ENCODE results near the gene SOX8. TPM values are rescaled to one million over a fixed set of nuclear protein-coding genes. Genes with fewer than 3 reads are reported as not detected.
"Not testable (repeated sequence)": the region's sequence is repeated elsewhere in the genome, so short reads cannot be mapped to it uniquely, and the experiment has no call there.

Gene SOX8
- total and polyA plus RNA-seq, 4 donors: 0.33 to 4.0 (median 0.39) TPM

- Histone ChIP-seq H3K9me3 (ENCODE audit: control insufficient read depth in 4 of 4, insufficient read depth in 3 of 4, low read length in 3 of 4) (no peaks in the 10 kb centered on the region), H3K36me3 (ENCODE audit: control insufficient read depth in 4 of 4, insufficient read depth in 4 of 4, low read length in 4 of 4) (peaks cover 0 to 27% (median 2%) of the 10 kb centered on the region in 4 donors), H3K27me3 (ENCODE audit: control insufficient read depth in 3 of 3, insufficient read depth in 3 of 3, low read length in 2 of 3) (no peaks in the 10 kb centered on the region), H3K9ac (ENCODE audit: insufficient read depth in 1 of 2, low read length in 2 of 2) (no peak overlapping the region), H3K4me1 (ENCODE audit: control insufficient read depth in 5 of 5, insufficient read depth in 5 of 5, low read length in 5 of 5) (no peaks in the 10 kb centered on the region), H3K27ac (ENCODE audit: low read depth in 1 of 2, low read length in 1 of 2) (no peak overlapping the region), H3K4me3 (no peak overlapping the region)
- ATAC-seq (ENCODE audit: insufficient read depth, low FRiP score) (no peak), DNase-seq (no peak)
- no peak for TF ChIP-seq CTCF (IDR thresholded peaks at IDR 0.05; ENCODE audit: control extremely low read depth, extremely low read depth)
- 86 to 87% methylated on average over 22 of the region's 22 CpGs for WGBS, 2 donors
Observed at GRCh38 chr16:951660-952301, 29.8 kb upstream of the SOX8 start.

GRCh38 chr16:952321-952720 lies 29.2 kb upstream of the SOX8 start:
- no peak for TF ChIP-seq CTCF (IDR thresholded peaks at IDR 0.05; ENCODE audit: control extremely low read depth, extremely low read depth)
- ATAC-seq (ENCODE audit: insufficient read depth, low FRiP score) (no peak), DNase-seq (no peak)
- Histone ChIP-seq H3K27ac (ENCODE audit: low read depth in 1 of 2, low read length in 1 of 2) (no peak overlapping the region), H3K4me3 (no peak overlapping the region), H3K4me1 (ENCODE audit: control insufficient read depth in 5 of 5, insufficient read depth in 5 of 5, low read length in 5 of 5) (no peaks in the 10 kb centered on the region), H3K27me3 (ENCODE audit: control insufficient read depth in 3 of 3, insufficient read depth in 3 of 3, low read length in 2 of 3) (no peaks in the 10 kb centered on the region), H3K9me3 (ENCODE audit: control insufficient read depth in 4 of 4, insufficient read depth in 3 of 4, low read length in 3 of 4) (no peaks in the 10 kb centered on the region), H3K36me3 (ENCODE audit: control insufficient read depth in 4 of 4, insufficient read depth in 4 of 4, low read length in 4 of 4) (peaks cover 0 to 25% (median under 1%) of the 10 kb centered on the region in 4 donors), H3K9ac (ENCODE audit: insufficient read depth in 1 of 2, low read length in 2 of 2) (no peak overlapping the region)
- WGBS, 2 donors: 87 to 93% methylated on average over 12 of the region's 12 CpGs

- not testable (repeated sequence) for DNase-seq; H3K27ac ChIP-seq (ENCODE audit: low read depth in 1 of 2, low read length in 1 of 2); H3K4me1 ChIP-seq (ENCODE audit: control insufficient read depth in 5 of 5, insufficient read depth in 5 of 5, low read length in 5 of 5); H3K9me3 ChIP-seq (ENCODE audit: control insufficient read depth in 4 of 4, insufficient read depth in 3 of 4, low read length in 3 of 4); ATAC-seq (ENCODE audit: insufficient read depth, low FRiP score); H3K4me3 ChIP-seq; H3K27me3 ChIP-seq (ENCODE audit: control insufficient read depth in 3 of 3, insufficient read depth in 3 of 3, low read length in 2 of 3); H3K9ac ChIP-seq (ENCODE audit: insufficient read depth in 1 of 2, low read length in 2 of 2)
- 85 to 87% methylated on average over 6 of the region's 7 CpGs for WGBS, 2 donors
- H3K36me3 ChIP-seq (ENCODE audit: control insufficient read depth in 4 of 4, insufficient read depth in 4 of 4, low read length in 4 of 4): peaks cover 0 to 25% (median under 1%) of the 10 kb centered on the region in 4 donors
Observed at GRCh38 chr16:953818-954217, 27.8 kb upstream of the SOX8 start.

GRCh38 chr16:955766-956165 lies 25.8 kb upstream of the SOX8 start:
- not testable (repeated sequence) for DNase-seq

More at GRCh38 chr16:955766-956165, 25.8 kb upstream of the SOX8 start:
- not testable (repeated sequence) for H3K9me3 ChIP-seq (ENCODE audit: control insufficient read depth in 4 of 4, insufficient read depth in 3 of 4, low read length in 3 of 4); H3K4me1 ChIP-seq (ENCODE audit: control insufficient read depth in 5 of 5, insufficient read depth in 5 of 5, low read length in 5 of 5); H3K4me3 ChIP-seq; H3K27ac ChIP-seq (ENCODE audit: low read depth in 1 of 2, low read length in 1 of 2); ATAC-seq (ENCODE audit: insufficient read depth, low FRiP score); H3K9ac ChIP-seq (ENCODE audit: insufficient read depth in 1 of 2, low read length in 2 of 2); H3K27me3 ChIP-seq (ENCODE audit: control insufficient read depth in 3 of 3, insufficient read depth in 3 of 3, low read length in 2 of 3)
- WGBS, 2 donors: 96% methylated on average over 17 to 27 of the region's 27 CpGs
- H3K36me3 ChIP-seq (ENCODE audit: control insufficient read depth in 4 of 4, insufficient read depth in 4 of 4, low read length in 4 of 4): peaks cover 0 to 25% (median under 1%) of the 10 kb centered on the region in 4 donors
